ENCODE data around the gene TMA7.

TMA7 gene

DNA sequence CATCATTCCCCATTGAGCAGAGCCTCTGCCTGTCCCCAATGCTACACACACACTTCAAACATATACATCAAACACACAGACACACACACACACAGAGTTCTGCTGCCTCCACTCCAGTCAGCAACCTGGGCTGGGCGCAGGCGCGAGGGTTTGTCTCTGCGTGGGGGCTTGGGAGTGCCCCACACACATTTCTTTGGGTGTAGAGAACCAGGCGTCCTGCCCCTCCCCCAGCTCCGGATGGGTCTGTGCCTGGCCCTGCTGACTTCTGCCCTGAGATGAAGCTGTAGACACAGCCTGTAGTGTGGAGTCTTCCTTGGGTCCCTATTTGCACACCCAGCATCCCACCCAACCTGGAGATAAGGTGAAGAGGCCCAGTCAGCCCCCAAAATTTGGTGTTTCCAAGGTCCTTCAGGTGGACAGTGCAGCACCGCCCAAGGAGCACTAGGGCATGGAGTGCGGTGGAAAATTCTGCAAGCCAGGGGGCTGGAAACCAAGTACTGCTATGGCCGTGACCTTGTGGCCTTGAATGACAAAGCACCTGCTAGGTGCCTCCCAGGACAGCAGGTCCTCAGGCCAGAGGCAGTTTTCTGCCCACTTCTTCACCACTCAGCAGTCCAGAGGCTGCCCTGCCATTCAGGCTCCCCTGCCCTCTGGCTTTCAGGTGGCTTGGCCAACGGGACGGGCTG, 41.2 kb upstream of the TMA7 start:
- no peaks in the 10 kb centered on the region for H3K4me1 ChIP-seq (ENCODE audit: control insufficient read depth, insufficient read depth, low read length)
- no peaks in the 10 kb centered on the region for H3K9me3 ChIP-seq (ENCODE audit: control insufficient read depth, insufficient read depth, low read depth, low read length)
- H3K27ac ChIP-seq (ENCODE audit: extremely low read depth, low read depth, low read length) = no peak overlapping the region
- peaks cover 0 to 4% of the 10 kb centered on the region in 2 experiments; a peak in 1 of 3 replicates for H3K36me3 ChIP-seq (ENCODE audit: control insufficient read depth in 2 of 2, insufficient read depth in 1 of 2, low read length in 2 of 2)
- ChIA-PET POLR2A (no interaction called here), CTCF (interaction anchor here (0.5 to 7.2 kb wide), 4 partner anchors 16 to 150 kb away, joined by 3 to 238 read pairs (median 22); no protein-coding TSS in a partner anchor)
- H3K4me3 ChIP-seq (ENCODE audit: low read depth, low read length) = no peak overlapping the region
- no peak for TF ChIP-seq RBAK (tag by site-specific recombination; IDR thresholded peaks at IDR 0.05)
- TF ChIP-seq, protein P1, sequence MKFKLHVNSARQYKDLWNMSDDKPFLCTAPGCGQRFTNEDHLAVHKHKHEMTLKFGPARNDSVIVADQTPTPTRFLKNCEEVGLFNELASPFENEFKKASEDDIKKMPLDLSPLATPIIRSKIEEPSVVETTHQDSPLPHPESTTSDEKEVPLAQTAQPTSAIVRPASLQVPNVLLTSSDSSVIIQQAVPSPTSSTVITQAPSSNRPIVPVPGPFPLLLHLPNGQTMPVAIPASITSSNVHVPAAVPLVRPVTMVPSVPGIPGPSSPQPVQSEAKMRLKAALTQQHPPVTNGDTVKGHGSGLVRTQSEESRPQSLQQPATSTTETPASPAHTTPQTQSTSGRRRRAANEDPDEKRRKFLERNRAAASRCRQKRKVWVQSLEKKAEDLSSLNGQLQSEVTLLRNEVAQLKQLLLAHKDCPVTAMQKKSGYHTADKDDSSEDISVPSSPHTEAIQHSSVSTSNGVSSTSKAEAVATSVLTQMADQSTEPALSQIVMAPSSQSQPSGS (tag by site-specific recombination; IDR thresholded peaks at IDR 0.05; ENCODE audit: low read depth) = no peak
- no peak for TF ChIP-seq ZNF558 (tag by site-specific recombination; IDR thresholded peaks at IDR 0.05)
- no peak for TF ChIP-seq ZBTB48 (tag by site-specific recombination; IDR thresholded peaks at IDR 0.05)
- TF ChIP-seq ZNF76 (tag by site-specific recombination; IDR thresholded peaks at IDR 0.05; ENCODE audit: borderline replicate concordance, low read depth) = no peak
- no peak for TF ChIP-seq ZFP3 (tag by site-specific recombination; IDR thresholded peaks at IDR 0.05; ENCODE audit: low read depth)
- no peak for TF ChIP-seq SP3 (tag by site-specific recombination; IDR thresholded peaks at IDR 0.05)
- TF ChIP-seq ZNF747 (tag by site-specific recombination; IDR thresholded peaks at IDR 0.05) = no peak
- TF ChIP-seq, protein P2, sequence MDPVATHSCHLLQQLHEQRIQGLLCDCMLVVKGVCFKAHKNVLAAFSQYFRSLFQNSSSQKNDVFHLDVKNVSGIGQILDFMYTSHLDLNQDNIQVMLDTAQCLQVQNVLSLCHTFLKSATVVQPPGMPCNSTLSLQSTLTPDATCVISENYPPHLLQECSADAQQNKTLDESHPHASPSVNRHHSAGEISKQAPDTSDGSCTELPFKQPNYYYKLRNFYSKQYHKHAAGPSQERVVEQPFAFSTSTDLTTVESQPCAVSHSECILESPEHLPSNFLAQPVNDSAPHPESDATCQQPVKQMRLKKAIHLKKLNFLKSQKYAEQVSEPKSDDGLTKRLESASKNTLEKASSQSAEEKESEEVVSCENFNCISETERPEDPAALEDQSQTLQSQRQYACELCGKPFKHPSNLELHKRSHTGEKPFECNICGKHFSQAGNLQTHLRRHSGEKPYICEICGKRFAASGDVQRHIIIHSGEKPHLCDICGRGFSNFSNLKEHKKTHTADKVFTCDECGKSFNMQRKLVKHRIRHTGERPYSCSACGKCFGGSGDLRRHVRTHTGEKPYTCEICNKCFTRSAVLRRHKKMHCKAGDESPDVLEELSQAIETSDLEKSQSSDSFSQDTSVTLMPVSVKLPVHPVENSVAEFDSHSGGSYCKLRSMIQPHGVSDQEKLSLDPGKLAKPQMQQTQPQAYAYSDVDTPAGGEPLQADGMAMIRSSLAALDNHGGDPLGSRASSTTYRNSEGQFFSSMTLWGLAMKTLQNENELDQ (tag by site-specific recombination; IDR thresholded peaks at IDR 0.05; ENCODE audit: low read depth) = no peak
- TF ChIP-seq YY1 (tag by site-specific recombination; IDR thresholded peaks at IDR 0.05) = no peak
- TF ChIP-seq ZNF37A (tag by site-specific recombination; IDR thresholded peaks at IDR 0.05) = no peak
- TF ChIP-seq ZBTB1 (tag by site-specific recombination; IDR thresholded peaks at IDR 0.05) = no peak

DNA sequence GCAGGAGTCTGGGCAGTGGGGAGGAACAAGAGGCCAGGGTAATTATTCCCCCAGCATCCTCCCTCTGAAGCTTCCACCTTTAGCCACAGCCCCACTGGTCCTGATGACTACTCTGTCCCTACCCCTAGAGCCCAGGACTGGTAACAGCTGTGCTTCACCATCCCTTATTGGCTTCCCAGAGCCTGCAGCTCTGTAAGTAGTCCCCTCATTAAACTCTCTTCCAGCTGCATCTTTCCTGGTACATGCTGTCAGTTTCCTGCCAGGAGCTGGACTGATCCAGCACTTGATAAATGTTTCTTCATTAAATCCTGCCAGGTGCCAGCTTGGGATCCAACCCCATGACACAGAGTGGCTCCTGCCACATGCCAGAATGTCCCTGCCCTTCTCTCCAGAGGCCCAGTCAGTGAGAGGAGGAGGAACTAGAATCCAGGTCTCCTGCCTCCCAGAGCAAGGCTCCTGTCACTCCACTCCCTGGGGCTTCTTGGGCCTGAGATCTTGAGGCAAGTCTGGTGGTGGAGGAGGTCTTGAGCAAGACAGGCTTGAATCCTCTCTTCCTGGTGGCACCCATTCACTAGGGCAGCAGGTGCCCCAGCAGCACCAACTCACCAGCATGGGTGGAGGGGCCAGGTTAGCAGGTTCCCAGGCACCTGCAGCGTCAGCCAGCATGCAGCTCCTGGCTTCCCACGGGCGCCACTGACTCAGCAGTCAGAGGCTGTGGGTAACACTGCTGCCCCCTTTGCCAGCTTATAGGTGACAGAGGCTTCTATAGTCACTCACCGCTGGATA, 40.5 kb upstream of the TMA7 start:
- no peaks in the 10 kb centered on the region for H3K4me1 ChIP-seq (ENCODE audit: control insufficient read depth, insufficient read depth, low read length)
- H3K9me3 ChIP-seq (ENCODE audit: control insufficient read depth, insufficient read depth, low read depth, low read length) = no peaks in the 10 kb centered on the region
- no peak overlapping the region for H3K27ac ChIP-seq (ENCODE audit: extremely low read depth, low read depth, low read length)
- peaks cover 0 to 11% of the 10 kb centered on the region in 2 experiments; a peak in 1 of 3 replicates for H3K36me3 ChIP-seq (ENCODE audit: control insufficient read depth in 2 of 2, insufficient read depth in 1 of 2, low read length in 2 of 2)
- CTCF ChIA-PET = interaction anchor here (0.5 to 7.2 kb wide), 15 partner anchors 12 to 249 kb away, joined by 3 to 238 read pairs (median 9); partner anchors contain the start of genes CCDC51, PLXNB1 and TMA7
- POLR2A ChIA-PET = interaction anchor here (2.1 kb wide), 1 partner anchor 40 kb away, joined by 12 read pairs; the partner anchor contains the start of genes CCDC51 and TMA7
- TF ChIP-seq PBX3 (CRISPR knock-in tag; IDR thresholded peaks at IDR 0.05) = no peak
- no peak for TF ChIP-seq ZIC2 (tag by site-specific recombination; IDR thresholded peaks at IDR 0.05)
- TF ChIP-seq SALL2 (tag by site-specific recombination; IDR thresholded peaks at IDR 0.05; ENCODE audit: borderline replicate concordance) = no peak
- TF ChIP-seq, protein P3, sequence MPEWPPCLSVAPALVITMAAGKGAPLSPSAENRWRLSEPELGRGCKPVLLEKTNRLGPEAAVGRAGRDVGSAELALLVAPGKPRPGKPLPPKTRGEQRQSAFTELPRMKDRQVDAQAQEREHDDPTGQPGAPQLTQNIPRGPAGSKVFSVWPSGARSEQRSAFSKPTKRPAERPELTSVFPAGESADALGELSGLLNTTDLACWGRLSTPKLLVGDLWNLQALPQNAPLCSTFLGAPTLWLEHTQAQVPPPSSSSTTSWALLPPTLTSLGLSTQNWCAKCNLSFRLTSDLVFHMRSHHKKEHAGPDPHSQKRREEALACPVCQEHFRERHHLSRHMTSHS (tag by site-specific recombination; IDR thresholded peaks at IDR 0.05) = no peak
- no peak overlapping the region for H3K4me3 ChIP-seq (ENCODE audit: low read depth, low read length)
